Vagina (tissue), 2 donors: ENCODE measurements around the gene OSBPL6.

Source experiments
- POLR2A ChIP-seq, 2 donors: fragments of 450-650 bp; IDR thresholded peaks; one replicate each; pipeline ENCODE4 v1.6.1; 2017; ENCODE audit warnings: antibody characterized with exemption in 2 of 2, mild to moderate bottlenecking in 2 of 2, moderate library complexity in 2 of 2
- TF ChIP-seq, protein P1 (sequence below), 3 experiments: fragments of 450-650 bp in 2 of 3; fragments of 200-600 bp in 1 of 3; sonication (generic) in 1 of 3; IDR thresholded peaks; one replicate each; pipeline ENCODE4 v1.5.1; 2017 to 2019; ENCODE audit warnings: antibody characterized with exemption in 3 of 3, mild to moderate bottlenecking in 2 of 3, moderate library complexity in 2 of 3

DNA sequence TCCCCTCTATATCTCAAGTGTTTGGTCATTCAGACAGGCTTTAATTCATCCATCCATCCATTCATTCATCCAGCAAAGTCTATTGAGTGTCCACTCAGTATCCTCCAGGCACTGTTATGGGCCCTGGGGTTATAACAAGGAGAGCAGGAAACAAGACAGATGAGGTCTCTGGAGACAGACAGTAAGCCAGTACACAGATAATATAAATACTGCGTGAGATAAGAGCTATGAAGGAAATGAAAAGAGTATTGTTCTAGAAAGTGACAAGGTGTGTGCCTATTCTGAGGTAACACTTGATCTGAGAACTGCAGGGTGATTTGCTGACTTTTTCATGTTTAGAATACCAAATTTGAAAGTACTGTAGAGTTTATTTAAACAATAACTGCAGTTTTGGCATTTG, 98.3 kb downstream of the OSBPL6 start:
- TF ChIP-seq, protein P1, sequence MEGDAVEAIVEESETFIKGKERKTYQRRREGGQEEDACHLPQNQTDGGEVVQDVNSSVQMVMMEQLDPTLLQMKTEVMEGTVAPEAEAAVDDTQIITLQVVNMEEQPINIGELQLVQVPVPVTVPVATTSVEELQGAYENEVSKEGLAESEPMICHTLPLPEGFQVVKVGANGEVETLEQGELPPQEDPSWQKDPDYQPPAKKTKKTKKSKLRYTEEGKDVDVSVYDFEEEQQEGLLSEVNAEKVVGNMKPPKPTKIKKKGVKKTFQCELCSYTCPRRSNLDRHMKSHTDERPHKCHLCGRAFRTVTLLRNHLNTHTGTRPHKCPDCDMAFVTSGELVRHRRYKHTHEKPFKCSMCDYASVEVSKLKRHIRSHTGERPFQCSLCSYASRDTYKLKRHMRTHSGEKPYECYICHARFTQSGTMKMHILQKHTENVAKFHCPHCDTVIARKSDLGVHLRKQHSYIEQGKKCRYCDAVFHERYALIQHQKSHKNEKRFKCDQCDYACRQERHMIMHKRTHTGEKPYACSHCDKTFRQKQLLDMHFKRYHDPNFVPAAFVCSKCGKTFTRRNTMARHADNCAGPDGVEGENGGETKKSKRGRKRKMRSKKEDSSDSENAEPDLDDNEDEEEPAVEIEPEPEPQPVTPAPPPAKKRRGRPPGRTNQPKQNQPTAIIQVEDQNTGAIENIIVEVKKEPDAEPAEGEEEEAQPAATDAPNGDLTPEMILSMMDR (IDR thresholded peaks at IDR 0.05), result no peak
- TF ChIP-seq POLR2A (IDR thresholded peaks at IDR 0.05), result no peak
